Muscle layer of duodenum (tissue), 2 donors: ENCODE data around the gene TMF1.

Experiments
- H3K27ac ChIP-seq: one replicate; pipeline ENCODE4 v1.7.0; 2013; ENCODE audit warnings: mild to moderate bottlenecking, low read length
- H3K27me3 ChIP-seq: one replicate; pipeline ENCODE4 v1.7.0; 2013; ENCODE audit warnings: low read depth, mild to moderate bottlenecking, control low read depth, low read length
- H3K36me3 ChIP-seq, 2 donors: one replicate each; pipeline ENCODE4 v1.7.0; 2013; ENCODE audit warnings: low read length in 2 of 2, control low read depth in 1 of 2, mild to moderate bottlenecking in 1 of 2; ENCODE audit not compliant: insufficient read depth in 2 of 2, control insufficient read depth in 1 of 2
- H3K4me1 ChIP-seq, 2 donors: one replicate each; pipeline ENCODE4 v1.7.0; 2013; ENCODE audit warnings: low read length in 2 of 2, mild to moderate bottlenecking in 2 of 2, control low read depth in 1 of 2, moderate library complexity in 1 of 2; ENCODE audit not compliant: insufficient read depth in 2 of 2, control insufficient read depth in 1 of 2
- H3K4me3 ChIP-seq, 2 donors: one replicate each; pipeline ENCODE4 v1.7.0; 2013; ENCODE audit warnings: low read length in 2 of 2, low read depth in 1 of 2, mild to moderate bottlenecking in 1 of 2
- H3K9me3 ChIP-seq, 2 donors: one replicate each; pipeline ENCODE4 v1.7.0; 2013; ENCODE audit warnings: low read length in 2 of 2, control low read depth in 1 of 2, mild to moderate bottlenecking in 1 of 2; ENCODE audit not compliant: control insufficient read depth in 1 of 2
- donor health status: healthy.

TMF1 gene

DNA sequence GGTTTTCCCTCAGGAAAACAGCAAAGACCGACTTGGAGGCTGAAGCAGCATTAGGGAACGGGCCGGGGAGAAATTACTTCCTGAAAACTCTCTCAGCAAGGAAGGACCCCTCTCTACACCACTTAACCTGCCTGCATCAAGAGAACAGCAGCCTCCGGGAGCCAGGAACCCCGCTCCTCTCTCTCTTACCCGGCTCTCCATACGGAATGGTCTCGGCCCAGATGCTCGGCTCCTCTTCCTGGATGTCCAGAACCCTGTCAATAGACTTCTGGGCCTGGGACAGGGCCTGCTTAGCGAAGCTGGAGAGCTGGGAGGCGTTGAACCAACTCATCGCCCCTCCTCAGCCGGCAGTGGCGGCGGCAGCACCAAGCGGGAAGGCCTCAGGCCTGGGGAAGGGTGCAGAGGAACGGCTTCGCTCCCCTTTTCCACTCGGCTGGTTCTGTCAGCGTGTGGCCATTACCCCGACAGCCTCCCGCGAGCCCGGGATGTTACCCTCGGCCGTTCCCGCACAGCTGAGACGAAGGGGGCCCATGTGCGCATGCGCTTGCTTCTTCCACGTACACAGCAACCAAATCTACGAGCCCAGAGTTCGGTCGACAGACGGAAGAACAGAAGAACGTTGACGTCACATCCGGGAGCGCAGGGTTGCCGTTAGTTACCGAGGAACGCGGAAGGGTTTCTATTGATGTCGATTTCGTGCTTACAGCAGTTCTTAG, at the start of gene TMF1:
TMF1 (minus strand) TSS at position 578 of the 716 bp plus-strand sequence; CDS start at position 331, 247 bp downstream.
- peak within 1 kb of the TSS; percentile 98 for H3K27ac ChIP-seq
- peaks cover 4 to 22% of the 10 kb centered on the region in 2 donors for H3K4me1 ChIP-seq
- peak within 1 kb of the TSS; percentile 86 to 98 for H3K4me3 ChIP-seq
- H3K27me3 ChIP-seq, result no peaks in the 10 kb centered on the region
- no peaks in the 10 kb centered on the region for H3K9me3 ChIP-seq
- H3K36me3 ChIP-seq, result peaks cover 17 to 26% of the 10 kb centered on the region in 2 donors

DNA sequence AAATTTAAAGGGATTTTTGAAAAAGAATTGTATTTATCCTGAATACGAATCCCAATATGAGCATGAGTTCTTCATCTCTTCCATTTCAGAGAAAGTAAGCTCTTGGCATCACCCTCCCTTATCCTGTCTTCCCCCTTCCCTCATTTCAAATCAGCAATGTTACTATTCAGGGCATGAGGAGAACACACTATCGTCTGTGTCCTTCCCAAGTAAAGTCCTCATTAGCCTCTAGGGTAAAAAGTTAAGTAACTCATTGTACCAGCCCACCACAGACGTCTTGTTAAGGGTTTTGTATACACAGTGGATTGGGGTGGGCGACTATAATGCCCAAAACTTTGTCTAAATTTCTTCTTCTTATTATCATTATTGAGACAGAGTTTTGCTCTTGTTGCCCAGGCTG, 47.4 kb upstream of the TMF1 start:
- peaks cover 5 to 21% of the 10 kb centered on the region in 2 donors for H3K4me1 ChIP-seq
- H3K27ac ChIP-seq, result no peak overlapping the region
- no peaks in the 10 kb centered on the region for H3K9me3 ChIP-seq

DNA sequence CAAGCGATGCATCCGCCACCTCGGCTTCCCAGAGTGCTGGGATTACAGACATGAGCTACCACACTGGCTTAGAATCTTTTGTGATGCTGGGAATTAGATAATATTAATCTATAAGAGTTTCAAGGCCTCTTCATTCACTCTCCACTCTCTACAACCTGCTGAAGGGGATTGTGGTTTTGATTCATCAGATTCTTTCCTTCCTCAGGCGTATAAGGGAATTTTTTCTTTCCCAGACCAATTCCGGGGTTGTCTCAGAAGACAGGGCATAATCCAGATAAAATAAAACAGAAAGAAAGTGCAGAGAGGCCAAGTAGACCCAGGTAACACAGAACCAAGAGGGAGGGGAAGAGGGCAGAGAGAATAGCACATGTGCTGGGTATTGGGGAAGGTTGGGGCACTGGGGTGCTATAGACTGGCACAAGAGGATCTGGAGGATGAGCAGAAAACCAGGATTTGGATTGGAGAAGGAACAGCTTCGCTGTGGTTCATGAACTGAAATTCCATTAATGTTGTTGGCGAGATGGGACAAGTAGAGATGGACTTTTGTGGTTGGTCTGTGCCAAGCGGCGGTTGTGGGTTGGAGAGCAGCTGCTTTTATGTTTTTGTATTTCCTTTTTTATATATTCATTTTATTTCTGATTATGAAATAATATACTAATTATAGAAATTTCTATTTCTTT, 45.4 kb upstream of the TMF1 start:
- no peak overlapping the region for H3K27ac ChIP-seq
- H3K4me3 ChIP-seq, result no peak overlapping the region
- H3K9me3 ChIP-seq, result no peaks in the 10 kb centered on the region
- H3K4me1 ChIP-seq, result peaks cover 21 to 41% of the 10 kb centered on the region in 2 donors
- no peaks in the 10 kb centered on the region for H3K27me3 ChIP-seq
- H3K36me3 ChIP-seq, result peaks cover 10 to 13% of the 10 kb centered on the region in 2 donors

More for the DNA sequence above, 47.4 kb upstream of the TMF1 start:
- Histone ChIP-seq H3K27me3 (no peaks in the 10 kb centered on the region), H3K4me3 (no peak overlapping the region), H3K36me3 (peaks cover 28 to 30% of the 10 kb centered on the region in 2 donors)

DNA sequence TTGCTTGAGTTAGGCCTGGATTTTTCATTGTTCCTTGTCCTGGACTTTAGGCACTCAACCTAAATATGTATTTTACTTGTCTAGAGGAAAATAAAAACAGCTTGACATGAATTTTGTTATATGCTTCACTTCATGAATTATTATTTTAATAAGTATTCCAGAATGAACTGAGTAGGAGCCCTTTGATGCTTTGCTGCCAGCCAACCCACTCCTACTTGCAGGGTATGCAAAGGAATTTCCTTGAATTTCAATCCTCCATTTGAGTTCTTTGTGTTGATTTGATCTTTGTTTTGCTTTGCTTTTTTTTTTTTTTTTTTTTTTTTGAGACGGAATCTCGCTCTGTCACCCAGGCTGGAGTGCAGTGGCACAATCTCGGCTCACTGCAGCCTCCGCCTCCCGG, 44.2 kb upstream of the TMF1 start:
- peak overlapping the region; percentile 56 for H3K27ac ChIP-seq
- peaks cover 30 to 54% of the 10 kb centered on the region in 2 donors for H3K4me1 ChIP-seq

GRCh38 chr3:69095636-69096035, 43.5 kb upstream of the TMF1 start:
- Histone ChIP-seq H3K9me3 (no peaks in the 10 kb centered on the region), H3K27ac (peak overlapping the region; percentile 56), H3K36me3 (peaks cover 3% of the 10 kb centered on the region in 2 donors), H3K4me1 (peaks cover 30 to 61% of the 10 kb centered on the region in 2 donors), H3K27me3 (no peaks in the 10 kb centered on the region), H3K4me3 (no peak overlapping the region)

More for the DNA sequence above, 44.2 kb upstream of the TMF1 start:
- Histone ChIP-seq H3K36me3 (peaks cover 3% of the 10 kb centered on the region in 2 donors), H3K4me3 (no peak overlapping the region), H3K27me3 (no peaks in the 10 kb centered on the region), H3K9me3 (no peaks in the 10 kb centered on the region)

- Histone ChIP-seq H3K36me3 (peaks cover 3% of the 10 kb centered on the region in 2 donors), H3K4me3 (peak overlapping the region in 1 of 2 donors; percentile 22), H3K27ac (peak overlapping the region; percentile 33)
Measured at GRCh38 chr3:69094467-69095205, 42.5 kb upstream of the TMF1 start.

GRCh38 chr3:69092030-69092516, 39.9 kb upstream of the TMF1 start:
- Histone ChIP-seq H3K27me3 (no peaks in the 10 kb centered on the region), H3K4me3 (peak overlapping the region; percentile 12 to 13), H3K27ac (peak overlapping the region; percentile 72), H3K9me3 (no peaks in the 10 kb centered on the region), H3K4me1 (peaks cover 53 to 89% of the 10 kb centered on the region in 2 donors), H3K36me3 (peaks cover 3% of the 10 kb centered on the region in 2 donors)

More at GRCh38 chr3:69094467-69095205, 42.5 kb upstream of the TMF1 start:
- Histone ChIP-seq H3K27me3 (no peaks in the 10 kb centered on the region), H3K4me1 (peaks cover 31 to 71% of the 10 kb centered on the region in 2 donors), H3K9me3 (no peaks in the 10 kb centered on the region)

DNA sequence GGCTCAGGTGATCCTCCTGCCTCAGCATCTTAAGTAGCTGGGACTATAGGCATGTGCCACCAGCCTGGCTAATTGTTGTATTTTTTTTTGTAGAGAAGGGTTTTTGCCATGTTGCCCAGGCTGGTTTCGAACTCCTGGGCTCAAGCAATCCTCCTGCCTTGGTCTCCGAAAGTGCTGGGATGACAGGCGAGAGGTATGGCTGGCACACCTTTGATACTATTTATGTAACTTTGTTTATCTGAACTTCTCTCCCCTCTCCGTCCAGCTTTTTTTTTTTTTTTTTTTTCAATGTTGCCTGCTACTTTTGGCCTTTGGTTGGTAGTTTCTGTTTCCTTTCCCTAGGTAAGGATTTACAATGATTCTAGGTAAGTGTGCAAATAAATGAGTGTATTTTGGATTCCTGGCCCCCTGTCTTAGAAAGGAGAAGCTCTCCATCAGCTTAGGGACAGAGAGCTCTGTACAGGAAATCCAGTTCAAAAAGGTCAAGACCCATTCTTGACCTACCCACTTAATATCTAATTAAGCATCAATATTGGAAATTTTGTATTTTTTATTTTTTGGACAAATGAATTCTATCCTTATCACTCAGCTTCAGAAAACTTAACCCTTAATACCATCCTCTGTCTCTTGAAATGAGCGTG, 39.4 kb upstream of the TMF1 start:
- H3K36me3 ChIP-seq, result peaks cover 3% of the 10 kb centered on the region in 2 donors
- H3K27me3 ChIP-seq, result no peaks in the 10 kb centered on the region
- H3K4me1 ChIP-seq, result peaks cover 53 to 92% of the 10 kb centered on the region in 2 donors
- no peaks in the 10 kb centered on the region for H3K9me3 ChIP-seq
- H3K27ac ChIP-seq, result peak overlapping the region; percentile 72
- no peak overlapping the region for H3K4me3 ChIP-seq

DNA sequence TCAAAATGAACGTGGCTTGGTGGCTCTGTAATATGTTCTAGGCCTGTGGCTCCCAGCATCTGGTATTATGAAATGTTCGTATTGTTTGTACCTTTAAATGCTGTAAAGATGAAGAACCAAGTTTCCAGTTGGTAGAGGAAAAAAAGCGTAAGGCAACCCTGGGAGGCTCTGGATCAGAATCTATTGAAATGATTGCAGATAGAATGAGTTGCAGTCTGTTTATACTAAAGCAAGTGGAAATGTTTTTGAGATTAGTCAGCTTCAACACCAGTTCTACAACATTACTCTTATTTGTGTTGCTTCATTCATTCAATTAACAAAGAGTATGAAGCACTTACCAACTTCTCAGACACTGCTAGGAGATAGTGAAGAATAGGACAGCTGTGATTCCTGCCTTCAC, 37.9 kb upstream of the TMF1 start:
- Histone ChIP-seq H3K4me3 (no peak overlapping the region), H3K4me1 (peaks cover 53 to 88% of the 10 kb centered on the region in 2 donors), H3K27me3 (no peaks in the 10 kb centered on the region), H3K36me3 (peaks cover 3% of the 10 kb centered on the region in 2 donors), H3K9me3 (no peaks in the 10 kb centered on the region), H3K27ac (peak overlapping the region; percentile 61)

GRCh38 chr3:69088063-69088462, 35.9 kb upstream of the TMF1 start:
- Histone ChIP-seq H3K4me1 (peaks cover 50 to 85% of the 10 kb centered on the region in 2 donors), H3K4me3 (no peak overlapping the region), H3K27ac (peak overlapping the region; percentile 42), H3K36me3 (no peaks in the 10 kb centered on the region), H3K27me3 (no peaks in the 10 kb centered on the region), H3K9me3 (no peaks in the 10 kb centered on the region)
